ENCODE measurements around the gene ZER1. TPM values are rescaled to one million over a fixed set of nuclear protein-coding genes. Genes with fewer than 3 reads are reported as not detected.
A peak's percentile ranks its signal among the peaks of the same experiment; 100 is the strongest.

Gene ZER1
- total and polyA plus RNA-seq, 2 of the 4 experiments (the other 2 are of a cell fraction): 7.7 to 34.9 TPM

- no peak for TF ChIP-seq CEBPB (IDR thresholded peaks at IDR 0.05; ENCODE audit: low read depth, low read length)
Measured at GRCh38 chr9:128703616-128704355, 67.9 kb downstream of the ZER1 start (continued).

- peak overlapping the region; percentile 47; the same call in 1 of the 2 replicates for H3K23ac ChIP-seq (ENCODE audit: low read depth, low read length)
- H3K79me1 ChIP-seq (ENCODE audit: low read depth in 1 of 2, low read length in 2 of 2): peaks cover 0 to 17% of the 10 kb centered on the region in 2 experiments; a peak in 3 of 4 replicates
- peak overlapping the region; percentile 75 to 89; a peak in 2 of 4 replicates for H4K8ac ChIP-seq (ENCODE audit: low read depth in 2 of 2, low read length in 2 of 2)
- H3K4me3 ChIP-seq (ENCODE audit: insufficient read depth, low read depth, low read length): peak overlapping the region; percentile 74
- peak overlapping the region; percentile 87 for H3K4me2 ChIP-seq (ENCODE audit: low read depth, low read length)
- no peak overlapping the region for H2BK5ac ChIP-seq (ENCODE audit: low read depth, low read length, poor library complexity, severe bottlenecking)
- TF ChIP-seq MXI1 (IDR thresholded peaks at IDR 0.05; ENCODE audit: borderline replicate concordance, low read depth, low read length): 0 out of 2 replicates have a peak, but pooled peaks have one; percentile 1
- TF ChIP-seq BHLHE40 (IDR thresholded peaks at IDR 0.05; ENCODE audit: low read depth, low read length): no peak
- peak overlapping the region; percentile 75 for H2AK9ac ChIP-seq (replicated peaks; ENCODE audit: low read depth, low read length, poor library complexity)
- WGBS, 2 experiments (ENCODE audit: extremely low coverage in 2 of 2, insufficient read length in 1 of 2): 5% methylated on average over 37 of the region's 55 CpGs; no CpG with 5 or more reads in 1 of the 2 experiments
- in situ Hi-C loops (cut with MboI; ENCODE audit: low sequenced_read_pairs) (no loop called here), intact Hi-C loops (cut with micrococcal nuclease) (no loop called here), dilution Hi-C loops (cut with HindIII; ENCODE audit: low sequenced_read_pairs, unreplicated experiment) (no loop called here)
- H3K14ac ChIP-seq (replicated peaks; ENCODE audit: low read depth, low read length): peak overlapping the region; percentile 68; the same call in 1 of the 2 replicates
- no peak overlapping the region for H4K91ac ChIP-seq (ENCODE audit: insufficient read depth, low read depth, low read length)
- peak overlapping the region; percentile 58; the same call in 1 of the 2 replicates for H3K27ac ChIP-seq (ENCODE audit: insufficient read depth, low read length)
- no peaks in the 10 kb centered on the region for H3K27me3 ChIP-seq (ENCODE audit: control insufficient read depth, insufficient read depth, low read length)
- H2BK20ac ChIP-seq (ENCODE audit: low read depth, low read length): no peak overlapping the region
- H4K5ac ChIP-seq (ENCODE audit: low read depth, low read length): no peak overlapping the region
- no peaks in the 10 kb centered on the region for H3K9me3 ChIP-seq (ENCODE audit: control insufficient read depth, insufficient read depth, low read length)
- CTCF ChIA-PET: no interaction called here
- no peaks in the 10 kb centered on the region for H3K4me1 ChIP-seq (ENCODE audit: control insufficient read depth, insufficient read depth, low read length)
- BruUV-seq (replicated peaks): no TSS peak
- peak overlapping the region; percentile 98 for H2AFZ ChIP-seq (replicated peaks; ENCODE audit: low read length, poor library complexity)
- POLR2A ChIA-PET (ENCODE audit: unreplicated experiment): no interaction called here
- H3K9ac ChIP-seq (ENCODE audit: low read depth, low read length): peak overlapping the region; percentile 57; the same call in 1 of the 2 replicates
- H3K36me3 ChIP-seq (ENCODE audit: control insufficient read depth, insufficient read depth, low read length): no peaks in the 10 kb centered on the region
- no peak overlapping the region for H3K18ac ChIP-seq (ENCODE audit: low read depth, low read length)
- H3K4ac ChIP-seq (ENCODE audit: low read depth, low read length): peak overlapping the region; percentile 63; the same call in 1 of the 2 replicates
- H2AK5ac ChIP-seq (ENCODE audit: low read depth, low read length): no peak overlapping the region; the same call in 1 of the 2 replicates
- H4K20me1 ChIP-seq (ENCODE audit: insufficient read depth, low read length): no peaks in the 10 kb centered on the region
- no peak overlapping the region for H2BK120ac ChIP-seq (ENCODE audit: low read depth, low read length)
- no peak overlapping the region for H3K56ac ChIP-seq (ENCODE audit: extremely low read depth, insufficient read depth, low read length)
- H3K9me1 ChIP-seq (ENCODE audit: insufficient read depth, low read length): peaks cover 9% of the 10 kb centered on the region
- DNase-seq (no peak), ATAC-seq (ENCODE audit: low read depth) (peak; percentile 52)
- H2BK15ac ChIP-seq (ENCODE audit: low read depth, low read length): no peak overlapping the region
Measured at GRCh38 chr9:128702949-128703615, 68.6 kb downstream of the ZER1 start.
